Mucosa of stomach (tissue), 1 donor: Measurements from ENCODE around the gene HJV.
"Not testable (repeated sequence)": the region's sequence is repeated elsewhere in the genome, so short reads cannot be mapped to it uniquely, and the experiment has no call there.

Experiments
- H3K27me3 ChIP-seq: one replicate; pipeline ENCODE4 v1.7.0; 2013; ENCODE audit warnings: mild to moderate bottlenecking, low read length; ENCODE audit not compliant: control insufficient read depth, insufficient read depth
- H3K36me3 ChIP-seq: one replicate; pipeline ENCODE4 v1.7.0; 2013; ENCODE audit warnings: low read length; ENCODE audit not compliant: control insufficient read depth, insufficient read depth
- H3K4me1 ChIP-seq: one replicate; pipeline ENCODE4 v1.7.0; 2013; ENCODE audit warnings: mild to moderate bottlenecking, low read length; ENCODE audit not compliant: control insufficient read depth, insufficient read depth
- H3K4me3 ChIP-seq: one replicate; pipeline ENCODE4 v1.7.0; 2013; ENCODE audit warnings: low read length
- H3K9ac ChIP-seq: one replicate; pipeline ENCODE4 v1.7.0; 2013; ENCODE audit warnings: mild to moderate bottlenecking, low read length, moderate library complexity
- H3K9me3 ChIP-seq: one replicate; pipeline ENCODE4 v1.7.0; 2013; ENCODE audit warnings: mild to moderate bottlenecking, low read length, moderate library complexity; ENCODE audit not compliant: control insufficient read depth
- donor health status: Pancreatic carcinoma.

The HJV gene, protein sequence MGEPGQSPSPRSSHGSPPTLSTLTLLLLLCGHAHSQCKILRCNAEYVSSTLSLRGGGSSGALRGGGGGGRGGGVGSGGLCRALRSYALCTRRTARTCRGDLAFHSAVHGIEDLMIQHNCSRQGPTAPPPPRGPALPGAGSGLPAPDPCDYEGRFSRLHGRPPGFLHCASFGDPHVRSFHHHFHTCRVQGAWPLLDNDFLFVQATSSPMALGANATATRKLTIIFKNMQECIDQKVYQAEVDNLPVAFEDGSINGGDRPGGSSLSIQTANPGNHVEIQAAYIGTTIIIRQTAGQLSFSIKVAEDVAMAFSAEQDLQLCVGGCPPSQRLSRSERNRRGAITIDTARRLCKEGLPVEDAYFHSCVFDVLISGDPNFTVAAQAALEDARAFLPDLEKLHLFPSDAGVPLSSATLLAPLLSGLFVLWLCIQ

DNA sequence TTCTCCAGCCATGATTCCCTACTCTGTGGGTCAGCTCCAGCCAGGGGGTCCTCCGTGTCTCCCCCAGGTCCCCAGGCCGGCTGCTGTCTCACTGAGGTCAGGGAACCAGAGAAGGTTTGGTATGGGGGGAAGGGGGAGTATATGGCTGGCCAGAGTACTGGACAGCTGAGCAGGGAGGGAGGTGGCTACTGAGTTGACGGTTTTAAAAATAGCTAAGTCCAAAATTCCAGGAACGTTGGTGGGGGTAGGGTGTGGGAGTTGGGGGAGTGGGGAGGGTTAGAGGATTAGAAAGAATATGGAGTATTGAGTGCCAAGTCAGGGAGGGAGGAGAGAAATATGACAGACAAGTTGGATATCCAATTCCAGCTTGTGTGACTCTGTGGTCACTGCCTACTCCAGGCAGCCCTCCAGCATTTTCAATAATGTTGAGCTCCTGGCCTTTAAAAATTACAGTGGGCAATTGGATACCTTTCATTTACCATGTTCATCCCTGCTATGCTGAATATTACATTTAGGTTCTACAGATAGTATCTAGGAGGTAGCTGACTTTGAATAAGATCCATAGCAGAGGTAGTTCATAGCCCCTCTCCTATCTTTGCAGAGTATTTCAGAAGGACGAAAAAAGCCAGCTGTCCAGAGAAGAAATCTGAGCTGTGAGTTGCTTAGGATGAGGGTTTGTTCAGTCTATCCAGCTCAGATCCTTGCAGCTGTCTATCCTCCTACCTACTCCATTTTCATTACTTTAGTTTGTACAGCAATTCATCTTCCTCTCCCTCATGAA, at the start of gene HJV:
TSS of gene HJV (minus strand) at position 114 of the 781 bp plus-strand sequence. CDS start 1,504 bp downstream, outside the sequence.
- H3K27me3 ChIP-seq = peaks cover 41% of the 10 kb centered on the region
- no peaks in the 10 kb centered on the region for H3K36me3 ChIP-seq
- H3K4me3 ChIP-seq = no peak within 1 kb of the TSS
- H3K9me3 ChIP-seq = no peaks in the 10 kb centered on the region
- peaks cover 13% of the 10 kb centered on the region for H3K4me1 ChIP-seq
- H3K9ac ChIP-seq = no peak within 1 kb of the TSS

DNA sequence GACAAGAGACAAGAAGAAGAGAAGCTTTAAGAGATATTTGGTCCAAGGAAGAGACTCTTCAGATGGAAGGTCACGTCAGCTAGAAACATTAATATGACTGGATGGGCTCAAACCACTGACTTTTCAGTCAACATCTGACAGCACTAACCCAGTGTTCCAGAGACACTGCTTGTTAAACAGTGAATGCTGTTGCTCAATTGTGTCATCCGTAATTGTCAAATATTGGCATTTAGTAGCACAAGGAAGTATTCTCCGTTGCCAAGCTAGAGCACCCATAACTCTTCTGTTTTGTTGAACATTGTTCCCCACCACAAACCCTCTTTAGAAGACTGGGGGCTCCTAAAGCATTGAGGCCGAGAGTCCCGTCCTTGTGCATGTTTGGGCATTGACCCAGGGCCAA, 37.6 kb upstream of the HJV start:
- not testable (repeated sequence) for H3K9me3 ChIP-seq, H3K36me3 ChIP-seq, H3K4me1 ChIP-seq, H3K9ac ChIP-seq, H3K27me3 ChIP-seq, H3K4me3 ChIP-seq

DNA sequence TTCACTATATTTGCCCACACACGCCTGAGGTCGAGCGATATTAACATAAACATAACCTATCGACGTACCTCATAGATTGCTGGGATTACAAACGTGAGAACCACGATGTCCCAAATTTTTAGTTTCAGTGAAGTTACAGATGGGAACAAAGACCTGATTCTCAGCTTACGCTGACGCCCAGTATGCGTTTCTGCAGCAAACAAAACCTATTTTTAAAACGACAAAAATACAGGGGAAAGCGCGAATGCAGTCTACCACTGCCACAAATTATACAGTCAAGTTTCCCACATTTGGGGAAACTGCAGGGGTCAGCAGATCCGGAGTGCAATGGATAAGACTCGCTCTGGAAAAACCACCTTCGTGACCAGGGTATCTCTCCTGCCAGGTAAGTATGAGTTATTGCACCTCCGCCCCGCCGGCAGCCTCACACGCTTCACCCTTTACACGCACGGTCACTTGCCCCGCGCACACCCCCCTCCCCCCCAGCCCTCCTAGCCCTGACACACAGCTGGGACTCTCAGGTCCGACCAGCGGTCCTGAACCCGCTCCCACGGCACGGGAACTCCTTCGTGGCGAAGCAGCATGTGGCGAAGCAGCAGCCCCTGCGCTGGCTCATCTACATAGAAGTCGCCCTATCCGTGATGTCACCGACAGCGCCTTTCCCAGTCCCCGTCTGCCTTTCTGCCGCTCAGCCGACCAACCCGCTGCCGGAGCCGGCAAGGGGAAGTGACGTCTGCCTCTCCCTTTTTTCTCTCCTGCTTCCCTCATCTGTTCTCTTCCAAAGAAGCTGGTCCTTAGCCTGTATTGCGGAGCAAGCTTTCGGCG, 30.5 kb upstream of the HJV start:
- not testable (repeated sequence) for H3K9me3 ChIP-seq, H3K4me3 ChIP-seq, H3K4me1 ChIP-seq

DNA sequence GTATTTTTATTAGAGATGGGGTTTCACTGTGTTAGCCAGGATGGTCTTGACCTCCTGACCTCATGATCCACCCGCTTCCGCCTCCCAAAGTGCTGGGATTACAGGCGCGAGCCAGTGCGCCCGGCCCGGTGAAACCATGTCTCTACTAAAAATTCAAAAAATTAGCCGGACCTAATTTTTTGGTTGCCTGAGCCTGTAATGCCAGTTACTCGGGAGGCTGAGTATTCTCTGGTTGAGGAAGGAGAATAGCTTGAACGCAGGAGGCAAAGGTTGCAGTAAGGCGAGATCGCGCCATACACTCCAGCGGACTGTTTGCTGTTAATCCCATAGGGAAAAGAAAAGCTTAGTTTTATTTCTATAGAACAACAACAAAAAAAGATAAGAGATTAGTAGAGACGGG, 29.9 kb upstream of the HJV start:
- no peak overlapping the region for H3K4me3 ChIP-seq

More for the DNA sequence above, 30.5 kb upstream of the HJV start:
- not testable (repeated sequence) for H3K27me3 ChIP-seq, H3K36me3 ChIP-seq
- H3K9ac ChIP-seq = peak overlapping the region; percentile 62

DNA sequence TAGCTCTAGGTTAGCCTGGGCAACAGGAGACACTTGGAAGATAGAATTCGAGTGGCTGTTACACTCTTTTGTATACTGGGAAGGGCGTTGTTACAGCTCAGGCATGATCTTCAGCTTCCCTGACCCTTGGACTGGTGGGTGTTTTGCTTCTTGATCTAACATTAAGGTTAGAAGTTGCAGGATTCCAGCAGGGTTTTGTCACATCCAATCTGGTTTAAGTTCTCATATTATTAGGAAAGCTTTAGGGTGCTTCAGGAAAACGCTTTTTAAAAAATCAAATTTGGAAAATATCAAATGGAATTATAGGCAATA, 29.1 kb upstream of the HJV start:
- not testable (repeated sequence) for H3K9me3 ChIP-seq, H3K9ac ChIP-seq, H3K4me1 ChIP-seq, H3K36me3 ChIP-seq, H3K4me3 ChIP-seq, H3K27me3 ChIP-seq

More for the DNA sequence above, 29.9 kb upstream of the HJV start:
- Histone ChIP-seq H3K9ac (peak overlapping the region; percentile 62), H3K4me1 (no peaks in the 10 kb centered on the region), H3K36me3 (no peaks in the 10 kb centered on the region), H3K9me3 (no peaks in the 10 kb centered on the region), H3K27me3 (peaks cover 3% of the 10 kb centered on the region)

DNA sequence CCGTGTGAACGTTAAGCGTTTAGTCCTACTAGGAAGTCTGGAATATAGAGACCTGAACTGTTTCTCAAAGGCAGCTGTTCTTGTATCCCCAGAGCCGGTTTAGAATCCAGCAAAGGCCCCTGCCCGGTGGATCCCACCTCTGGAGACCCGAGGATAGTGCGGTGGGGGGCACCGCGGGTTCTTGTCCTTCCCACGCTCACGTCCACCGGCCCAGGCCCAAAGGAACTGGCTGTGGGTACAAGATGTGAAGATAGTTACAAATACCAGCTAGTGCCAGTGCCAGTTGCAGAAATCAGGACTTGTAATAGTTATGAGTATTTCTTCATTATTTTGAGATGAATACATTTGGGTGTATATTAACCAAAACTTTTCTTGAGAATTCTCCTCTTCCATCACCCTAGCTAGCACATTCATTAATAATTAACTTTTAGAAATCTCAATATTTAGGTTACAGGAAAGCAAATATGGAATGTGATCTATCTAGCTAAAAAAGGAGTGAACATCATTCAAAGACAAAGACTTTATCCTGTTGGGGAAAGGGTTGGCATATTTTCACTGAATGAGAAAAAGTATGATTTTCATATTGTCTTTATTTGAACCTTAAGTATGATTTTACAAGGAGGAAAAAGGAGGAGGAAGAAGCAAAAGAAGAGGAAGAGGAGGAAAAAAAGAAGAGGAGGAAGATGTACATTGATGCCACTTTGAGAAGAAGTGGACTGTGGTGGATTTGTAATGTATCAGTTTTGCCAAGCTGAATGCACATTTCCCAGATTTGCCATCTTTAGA, 28.5 kb upstream of the HJV start:
- not testable (repeated sequence) for H3K4me1 ChIP-seq

DNA sequence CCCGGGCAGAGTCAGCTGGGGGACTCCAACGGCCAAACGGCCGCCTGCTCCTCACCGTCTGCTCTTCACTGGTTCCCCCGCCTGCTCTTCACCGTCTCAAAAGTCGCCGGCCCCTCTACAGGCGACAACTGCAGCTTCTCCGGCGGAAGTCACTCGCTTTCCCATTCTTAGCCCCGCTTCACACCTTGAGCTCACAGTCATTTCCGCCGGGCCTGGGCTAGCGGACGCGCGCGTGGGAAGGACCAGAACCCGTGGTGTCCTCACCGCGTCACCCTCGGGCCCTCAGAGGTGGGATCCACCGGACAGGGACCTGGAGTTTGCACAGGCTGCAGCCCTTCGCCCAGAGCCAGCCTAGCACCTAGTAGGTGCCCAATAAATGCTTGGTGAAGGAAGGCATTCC, 27.9 kb upstream of the HJV start:
- no peaks in the 10 kb centered on the region for H3K4me1 ChIP-seq
- H3K36me3 ChIP-seq = no peaks in the 10 kb centered on the region
- no peaks in the 10 kb centered on the region for H3K9me3 ChIP-seq
- H3K4me3 ChIP-seq = no peak overlapping the region
- H3K9ac ChIP-seq = no peak overlapping the region
- H3K27me3 ChIP-seq = peaks cover 3% of the 10 kb centered on the region

More for the DNA sequence above, 28.5 kb upstream of the HJV start:
- not testable (repeated sequence) for H3K9me3 ChIP-seq, H3K27me3 ChIP-seq, H3K9ac ChIP-seq, H3K4me3 ChIP-seq, H3K36me3 ChIP-seq

DNA sequence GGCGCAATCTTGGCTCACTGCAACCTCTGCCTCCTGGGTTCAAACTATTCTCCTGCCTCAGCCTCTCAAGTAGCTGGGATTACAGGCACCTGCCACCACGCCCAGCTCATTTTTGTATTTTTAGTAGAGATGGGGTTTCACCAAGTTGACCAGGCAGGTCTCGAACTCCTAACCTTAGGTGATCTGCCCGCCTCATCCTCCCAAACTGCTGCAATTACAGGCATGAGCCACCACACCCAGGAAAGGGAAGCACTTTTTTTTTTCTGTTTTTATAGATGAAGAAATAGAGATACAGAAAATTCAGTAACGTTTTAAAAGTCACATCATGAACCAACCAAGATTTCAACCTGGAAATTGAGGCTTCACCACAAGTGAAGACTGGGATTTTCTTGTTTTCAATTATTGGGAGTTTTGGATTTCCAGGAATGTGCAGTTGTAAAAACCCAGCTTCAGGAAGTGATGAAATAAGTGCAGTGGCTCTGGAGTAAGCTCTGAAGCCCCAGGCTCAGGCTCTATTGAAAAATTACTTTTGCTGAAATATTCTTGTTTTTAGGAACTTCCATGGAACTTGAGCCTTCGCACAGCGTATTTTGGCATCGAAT, 27.1 kb upstream of the HJV start:
- H3K9me3 ChIP-seq, H3K9ac ChIP-seq, H3K4me1 ChIP-seq, H3K27me3 ChIP-seq, H3K4me3 ChIP-seq, H3K36me3 ChIP-seq: not testable (repeated sequence)

DNA sequence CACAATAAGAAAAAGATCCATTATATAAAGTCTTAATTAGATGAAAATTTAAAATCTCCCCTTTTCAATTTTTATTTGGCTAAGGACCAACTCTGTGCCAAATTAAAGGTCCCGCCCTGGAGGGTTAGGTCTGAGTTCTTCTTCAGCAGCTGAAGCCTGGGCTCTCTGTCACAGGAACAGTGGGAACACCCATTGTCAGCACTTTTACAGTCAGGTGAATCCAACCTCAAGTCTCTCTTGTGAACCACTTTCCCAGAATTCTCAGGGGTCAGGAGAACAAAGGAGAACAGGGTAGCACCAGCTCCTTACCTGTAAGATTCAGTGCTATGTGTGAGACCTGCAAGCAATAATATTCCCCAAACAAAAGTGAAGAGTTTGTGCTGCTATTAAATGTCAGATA, 25.1 kb upstream of the HJV start:
- H3K9ac ChIP-seq = no peak overlapping the region

DNA sequence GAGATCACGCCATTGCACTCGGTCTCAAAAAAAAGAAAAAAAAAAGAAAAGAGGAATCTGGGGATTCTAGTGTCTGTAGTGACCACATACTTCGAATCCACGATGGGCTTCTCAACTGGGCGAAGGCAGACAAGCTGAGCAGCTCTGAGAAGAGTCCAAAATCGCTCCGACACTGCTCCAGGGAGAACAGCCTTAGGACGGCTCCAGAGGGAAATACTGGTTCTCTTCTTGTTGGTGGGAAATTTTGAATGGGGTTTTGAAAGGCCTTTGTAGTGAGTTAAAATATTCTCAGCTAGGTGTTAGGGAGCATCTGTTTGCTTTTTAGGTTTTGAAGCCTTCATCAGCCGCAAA, 18.3 kb upstream of the HJV start:
- Histone ChIP-seq H3K9me3 (no peaks in the 10 kb centered on the region), H3K4me3 (no peak overlapping the region), H3K27me3 (no peaks in the 10 kb centered on the region), H3K4me1 (peaks cover 9% of the 10 kb centered on the region), H3K36me3 (no peaks in the 10 kb centered on the region), H3K9ac (no peak overlapping the region)

More for the DNA sequence above, 25.1 kb upstream of the HJV start:
- Histone ChIP-seq H3K4me1 (no peaks in the 10 kb centered on the region), H3K36me3 (no peaks in the 10 kb centered on the region), H3K9me3 (no peaks in the 10 kb centered on the region), H3K27me3 (peaks cover under 1% of the 10 kb centered on the region), H3K4me3 (no peak overlapping the region)

DNA sequence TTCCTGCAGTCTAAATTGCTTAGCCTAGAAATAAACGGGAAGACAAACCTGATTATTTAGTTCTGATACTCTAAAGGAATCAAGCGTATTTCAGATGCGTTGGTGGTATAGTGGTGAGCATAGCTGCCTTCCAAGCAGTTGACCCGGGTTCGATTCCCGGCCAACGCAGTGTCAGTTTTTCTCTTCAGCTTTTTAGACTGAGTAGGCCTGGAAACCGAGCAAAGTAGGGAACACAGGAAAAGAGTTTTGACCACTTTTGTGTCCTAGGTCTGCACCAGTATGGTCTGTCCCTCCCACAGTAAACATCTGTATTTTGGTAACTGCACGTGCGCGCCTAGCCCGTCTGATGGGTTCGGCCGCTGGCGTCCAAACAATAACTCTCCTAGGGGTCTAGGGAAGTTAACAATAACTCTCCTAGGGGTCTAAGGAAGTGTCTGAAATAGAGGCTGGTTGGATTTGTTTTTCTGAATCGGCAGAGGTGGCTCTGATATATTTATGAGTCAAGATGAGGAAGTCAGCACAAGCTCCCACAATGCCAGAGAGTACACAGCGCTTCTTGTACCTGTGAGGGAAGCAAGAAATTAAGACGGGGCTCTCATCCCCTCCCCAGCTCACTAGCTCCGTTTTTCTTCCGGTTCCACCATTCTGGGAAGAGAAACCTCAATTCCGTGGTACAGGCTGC, 15.6 kb upstream of the HJV start:
- Histone ChIP-seq H3K9me3 (no peaks in the 10 kb centered on the region), H3K36me3 (no peaks in the 10 kb centered on the region), H3K27me3 (no peaks in the 10 kb centered on the region), H3K4me3 (peak overlapping the region; percentile 36), H3K4me1 (peaks cover 9% of the 10 kb centered on the region), H3K9ac (peak overlapping the region; percentile 71)
